ENCODE data around the gene TRERF1.

Gene TRERF1

GRCh38 chr6:42383421-42384205 is 68.1 kb downstream of the TRERF1 start:
- H3K4me3 ChIP-seq (ENCODE audit: low read depth, low read length), result no peak overlapping the region
- peak; percentile 36 for DNase-seq (ENCODE audit: low read depth)
- TF ChIP-seq CTCF (IDR thresholded peaks at IDR 0.05; ENCODE audit: insufficient read depth, low read depth, low read length, missing control alignments), result no peak

GRCh38 chr6:42381850-42382249 is 69.9 kb downstream of the TRERF1 start:
- no peak for TF ChIP-seq CTCF (IDR thresholded peaks at IDR 0.05; ENCODE audit: insufficient read depth, low read depth, low read length, missing control alignments)
- no peak for DNase-seq (ENCODE audit: low read depth)
- H3K4me3 ChIP-seq (ENCODE audit: low read depth, low read length), result no peak overlapping the region

- no peak for DNase-seq (ENCODE audit: low read depth)
- no peak for TF ChIP-seq CTCF (IDR thresholded peaks at IDR 0.05; ENCODE audit: insufficient read depth, low read depth, low read length, missing control alignments)
- H3K4me3 ChIP-seq (ENCODE audit: low read depth, low read length), result no peak overlapping the region
Measured at GRCh38 chr6:42380228-42380979, 71.3 kb downstream of the TRERF1 start.

GRCh38 chr6:42378536-42378935 is 73.2 kb downstream of the TRERF1 start:
- DNase-seq (ENCODE audit: low read depth), result no peak
- no peak overlapping the region for H3K4me3 ChIP-seq (ENCODE audit: low read depth, low read length)
- no peak for TF ChIP-seq CTCF (IDR thresholded peaks at IDR 0.05; ENCODE audit: insufficient read depth, low read depth, low read length, missing control alignments)

- DNase-seq (ENCODE audit: low read depth), result peak; percentile 74
- no peak for TF ChIP-seq CTCF (IDR thresholded peaks at IDR 0.05; ENCODE audit: insufficient read depth, low read depth, low read length, missing control alignments)
- H3K4me3 ChIP-seq (ENCODE audit: low read depth, low read length), result no peak overlapping the region
Measured at GRCh38 chr6:42378125-42378524, 73.6 kb downstream of the TRERF1 start.

- TF ChIP-seq CTCF (IDR thresholded peaks at IDR 0.05; ENCODE audit: insufficient read depth, low read depth, low read length, missing control alignments), result no peak
- H3K4me3 ChIP-seq (ENCODE audit: low read depth, low read length), result no peak overlapping the region
- DNase-seq (ENCODE audit: low read depth), result no peak
Measured at GRCh38 chr6:42375007-42375635, 76.6 kb downstream of the TRERF1 start.
